Ascending aorta (tissue), 2 donors: Measurements from ENCODE around the gene PCMTD2. TPM values are rescaled to one million over a fixed set of nuclear protein-coding genes. Genes with fewer than 3 reads are reported as not detected.

Source experiments
- DNase-seq, 2 donors: peaks; one replicate each; pipeline ENCODE4 v3.0.0-alpha.2; 2019; ENCODE audit warnings: low spot score in 2 of 2
- H3K27ac ChIP-seq, 2 donors: fragments of 200-600 bp; sonication (generic); one replicate each; pipeline ENCODE4 v1.5.1; 2016 to 2017; ENCODE audit warnings: mild to moderate bottlenecking in 1 of 2
- H3K27me3 ChIP-seq: fragments of 200-600 bp; sonication (generic); one replicate; pipeline ENCODE4 v1.5.1; 2017
- H3K36me3 ChIP-seq, 2 donors: fragments of 200-600 bp; sonication (generic); one replicate each; pipeline ENCODE4 v1.5.1; 2016
- H3K4me1 ChIP-seq, 2 donors: fragments of 200-600 bp; sonication (generic); one replicate each; pipeline ENCODE4 v1.5.1; 2016 to 2017; ENCODE audit warnings: mild to moderate bottlenecking in 1 of 2
- H3K4me3 ChIP-seq, 2 donors: fragments of 200-600 bp; sonication (generic); one replicate each; pipeline ENCODE4 v1.5.1; 2016 to 2017; ENCODE audit warnings: mild to moderate bottlenecking in 1 of 2
- H3K9me3 ChIP-seq, 2 donors: fragments of 200-600 bp; sonication (generic); one replicate each; pipeline ENCODE4 v1.5.1; 2016
- CTCF ChIP-seq, 3 experiments: fragments of 200-600 bp in 2 of 3; fragments of 450-650 bp in 1 of 3; sonication (generic) in 2 of 3; IDR thresholded peaks; one replicate each; pipeline ENCODE4 v1.5.1; 2016 to 2019; ENCODE audit warnings: antibody characterized with exemption in 3 of 3, mild to moderate bottlenecking in 1 of 3, moderate library complexity in 1 of 3
- intact Hi-C: fragments of 100-400 bp; cut with DNase I; formaldehyde crosslinking; loops from one replicate; pipeline ENCODE4 v1.15.1; 2023
- total RNA-seq: library from RNA; depleted of rRNA; stranded (reverse); fragments of >200 nt; gene quantifications from one replicate; pipeline ENCODE4 v1.1.0, GENCODE V29; 2016

Gene PCMTD2
- total RNA-seq, 1 donor from 2014 or later = 30.3 TPM

- TF ChIP-seq CTCF (IDR thresholded peaks at IDR 0.05) = no peak
- Histone ChIP-seq H3K9me3 (no peaks in the 10 kb centered on the region), H3K4me3 (no peak overlapping the region), H3K27ac (no peak overlapping the region), H3K4me1 (no peaks in the 10 kb centered on the region), H3K36me3 (no peaks in the 10 kb centered on the region), H3K27me3 (no peaks in the 10 kb centered on the region)
- no peak for DNase-seq
- intact Hi-C loops = no loop called here
Measured at GRCh38 chr20:64238851-64239387, 16.6 kb upstream of the PCMTD2 start.

- DNase-seq = peak in 1 of 2 donors; percentile 48
- Histone ChIP-seq H3K36me3 (no peaks in the 10 kb centered on the region), H3K9me3 (no peaks in the 10 kb centered on the region), H3K4me3 (no peak overlapping the region), H3K27ac (no peak overlapping the region), H3K27me3 (no peaks in the 10 kb centered on the region), H3K4me1 (no peaks in the 10 kb centered on the region)
- intact Hi-C loops = no loop called here
- no peak for TF ChIP-seq CTCF (IDR thresholded peaks at IDR 0.05)
Measured at GRCh38 chr20:64239449-64240242, 15.9 kb upstream of the PCMTD2 start.

GRCh38 chr20:64240243-64241015, 15.1 kb upstream of the PCMTD2 start:
- H3K36me3 ChIP-seq = no peaks in the 10 kb centered on the region
- DNase-seq = peak in 1 of 2 donors; percentile 45
- H3K4me1 ChIP-seq = no peaks in the 10 kb centered on the region
- H3K27ac ChIP-seq = no peak overlapping the region
- H3K27me3 ChIP-seq = no peaks in the 10 kb centered on the region
- no peaks in the 10 kb centered on the region for H3K9me3 ChIP-seq
- intact Hi-C loops = no loop called here
- no peak overlapping the region for H3K4me3 ChIP-seq
- TF ChIP-seq CTCF (IDR thresholded peaks at IDR 0.05) = no peak

GRCh38 chr20:64241061-64241460, 14.5 kb upstream of the PCMTD2 start:
- Histone ChIP-seq H3K9me3 (no peaks in the 10 kb centered on the region), H3K27ac (no peak overlapping the region), H3K4me1 (no peaks in the 10 kb centered on the region), H3K27me3 (no peaks in the 10 kb centered on the region), H3K4me3 (no peak overlapping the region), H3K36me3 (no peaks in the 10 kb centered on the region)
- intact Hi-C loops = no loop called here
- TF ChIP-seq CTCF (IDR thresholded peaks at IDR 0.05) = no peak
- no peak for DNase-seq

GRCh38 chr20:64242003-64242796, 13.3 kb upstream of the PCMTD2 start:
- no peak for TF ChIP-seq CTCF (IDR thresholded peaks at IDR 0.05)
- Histone ChIP-seq H3K27me3 (no peaks in the 10 kb centered on the region), H3K4me3 (no peak overlapping the region), H3K4me1 (no peaks in the 10 kb centered on the region), H3K36me3 (no peaks in the 10 kb centered on the region), H3K27ac (no peak overlapping the region), H3K9me3 (no peaks in the 10 kb centered on the region)
- intact Hi-C loops = no loop called here
- no peak for DNase-seq
